ENCODE results near the gene GLRA1. TPM values are rescaled to one million over a fixed set of nuclear protein-coding genes. Genes with fewer than 3 reads are reported as not detected.

GLRA1 gene
- total and polyA plus RNA-seq, 2 of the 4 experiments (the other 2 are of a cell fraction) = not detected

GRCh38 chr5:151953833-151954232 is 29.2 kb upstream of the GLRA1 start:
- H3K18ac ChIP-seq (ENCODE audit: low read depth, low read length) = no peak overlapping the region
- no peaks in the 10 kb centered on the region for H3K4me1 ChIP-seq (ENCODE audit: control insufficient read depth, insufficient read depth, low read length)
- H3K4me3 ChIP-seq (ENCODE audit: insufficient read depth, low read depth, low read length) = no peak overlapping the region
- no peak overlapping the region for H2BK5ac ChIP-seq (ENCODE audit: low read depth, low read length, poor library complexity, severe bottlenecking)
- DNase-seq (no peak), ATAC-seq (ENCODE audit: low read depth) (no peak)
- H3K23ac ChIP-seq (ENCODE audit: low read depth, low read length) = no peak overlapping the region
- H4K8ac ChIP-seq (ENCODE audit: low read depth in 2 of 2, low read length in 2 of 2) = no peak overlapping the region
- no peaks in the 10 kb centered on the region for H3K36me3 ChIP-seq (ENCODE audit: control insufficient read depth, insufficient read depth, low read length)
- H3K4ac ChIP-seq (ENCODE audit: low read depth, low read length) = no peak overlapping the region
- H2AFZ ChIP-seq (replicated peaks; ENCODE audit: low read length, poor library complexity) = no peak overlapping the region
- no peak overlapping the region for H2BK20ac ChIP-seq (ENCODE audit: low read depth, low read length)
- H3K9ac ChIP-seq (ENCODE audit: low read depth, low read length) = no peak overlapping the region
- no peak overlapping the region for H3K27ac ChIP-seq (ENCODE audit: insufficient read depth, low read length)
- H3K9me1 ChIP-seq (ENCODE audit: insufficient read depth, low read length) = no peaks in the 10 kb centered on the region
- in situ Hi-C loops (cut with MboI; ENCODE audit: low sequenced_read_pairs) (no loop called here), intact Hi-C loops (cut with micrococcal nuclease) (no loop called here), dilution Hi-C loops (cut with HindIII; ENCODE audit: low sequenced_read_pairs, unreplicated experiment) (no loop called here)
- H2AK9ac ChIP-seq (replicated peaks; ENCODE audit: low read depth, low read length, poor library complexity) = no peak overlapping the region
- H3K4me2 ChIP-seq (ENCODE audit: low read depth, low read length) = no peak overlapping the region
- H3K14ac ChIP-seq (replicated peaks; ENCODE audit: low read depth, low read length) = no peak overlapping the region
- WGBS, 2 experiments (ENCODE audit: extremely low coverage in 2 of 2, insufficient read length in 1 of 2) = no CpG with 5 or more reads among the region's 1 CpG
- no TSS peak for BruUV-seq (replicated peaks)
- CTCF ChIA-PET = no interaction called here
- POLR2A ChIA-PET (ENCODE audit: unreplicated experiment) = no interaction called here
- no peak overlapping the region for H2BK15ac ChIP-seq (ENCODE audit: low read depth, low read length)
- no peak overlapping the region for H4K91ac ChIP-seq (ENCODE audit: insufficient read depth, low read depth, low read length)
- no peaks in the 10 kb centered on the region for H4K20me1 ChIP-seq (ENCODE audit: insufficient read depth, low read length)
- H3K27me3 ChIP-seq (ENCODE audit: control insufficient read depth, insufficient read depth, low read length) = no peaks in the 10 kb centered on the region
- H3K9me3 ChIP-seq (ENCODE audit: control insufficient read depth, insufficient read depth, low read length) = no peaks in the 10 kb centered on the region
- H2BK120ac ChIP-seq (ENCODE audit: low read depth, low read length) = no peak overlapping the region
- H2AK5ac ChIP-seq (ENCODE audit: low read depth, low read length) = no peak overlapping the region
- no peak for TF ChIP-seq MXI1 (IDR thresholded peaks at IDR 0.05; ENCODE audit: borderline replicate concordance, low read depth, low read length)
- TF ChIP-seq NFE2L2 (IDR thresholded peaks at IDR 0.05; ENCODE audit: low read depth, low read length) = no peak
- no peak for TF ChIP-seq RFX5 (IDR thresholded peaks at IDR 0.05; ENCODE audit: low read depth, low read length)
- no peak for TF ChIP-seq FOS (IDR thresholded peaks at IDR 0.05; ENCODE audit: low read depth, low read length)
- no peak for TF ChIP-seq POLR2A (IDR thresholded peaks at IDR 0.05; ENCODE audit: low read depth, low read length)
- no peak for TF ChIP-seq ELK1 (IDR thresholded peaks at IDR 0.05; ENCODE audit: borderline replicate concordance, low read depth, low read length)
- TF ChIP-seq CHD1 (IDR thresholded peaks at IDR 0.05; ENCODE audit: low read depth, low read length) = no peak
- H4K5ac ChIP-seq (ENCODE audit: low read depth, low read length) = no peak overlapping the region
- no peaks in the 10 kb centered on the region for H3K79me1 ChIP-seq (ENCODE audit: low read depth in 1 of 2, low read length in 2 of 2)
- H3K56ac ChIP-seq (ENCODE audit: extremely low read depth, insufficient read depth, low read length) = no peak overlapping the region
